ENCODE data around the gene PHYH.
A peak's percentile ranks its signal among the peaks of the same experiment; 100 is the strongest.
"Not testable (repeated sequence)": the region's sequence is repeated elsewhere in the genome, so short reads cannot be mapped to it uniquely, and the experiment has no call there.

Gene PHYH

GRCh38 chr10:13319166-13319565 lies 19.3 kb upstream of the PHYH start:
- no peak for DNase-seq

- DNase-seq = no peak
These were observed 17.6 kb upstream of the PHYH start for GRCh38 chr10:13317474-13317873.

- DNase-seq = no peak
These were observed 16.9 kb upstream of the PHYH start for GRCh38 chr10:13316635-13317311.

GRCh38 chr10:13315361-13315760 lies 15.5 kb upstream of the PHYH start:
- no peak for DNase-seq

GRCh38 chr10:13311177-13311575 lies 11.3 kb upstream of the PHYH start:
- no peak for DNase-seq

- DNase-seq = no peak
These were observed 10.8 kb upstream of the PHYH start for GRCh38 chr10:13310518-13311176.

- DNase-seq = no peak
These were observed 9.9 kb upstream of the PHYH start for GRCh38 chr10:13309792-13310191.

- no peak for DNase-seq
These were observed 8.2 kb upstream of the PHYH start for GRCh38 chr10:13308096-13308495.

GRCh38 chr10:13306103-13306502 lies 6.2 kb upstream of the PHYH start:
- DNase-seq = no peak

GRCh38 chr10:13302821-13303555 lies 3.1 kb upstream of the PHYH start:
- DNase-seq = no peak

GRCh38 chr10:13298748-13299436 lies 972 bp downstream of the PHYH start:
- DNase-seq = no peak

GRCh38 chr10:13296476-13296875 lies 3.4 kb downstream of the PHYH start:
- no peak for DNase-seq

- DNase-seq = no peak
These were observed 5.1 kb downstream of the PHYH start for GRCh38 chr10:13294784-13295183.

GRCh38 chr10:13291821-13292773 lies 7.8 kb downstream of the PHYH start:
- DNase-seq = no peak

- no peak for DNase-seq
These were observed 8.8 kb downstream of the PHYH start for GRCh38 chr10:13291061-13291460.

GRCh38 chr10:13284050-13284449 lies 15.8 kb downstream of the PHYH start:
- DNase-seq = no peak

- not testable (repeated sequence) for DNase-seq
These were observed 17.5 kb downstream of the PHYH start for GRCh38 chr10:13282348-13282747.

GRCh38 chr10:13276749-13277365 lies 23.0 kb downstream of the PHYH start:
- no peak for DNase-seq

- not testable (repeated sequence) for DNase-seq
These were observed 23.7 kb downstream of the PHYH start for GRCh38 chr10:13276146-13276545.

GRCh38 chr10:13272164-13272571 lies 27.7 kb downstream of the PHYH start:
- DNase-seq = no peak

GRCh38 chr10:13271552-13272163 lies 28.2 kb downstream of the PHYH start:
- peak; percentile 22 for DNase-seq

Measured in activated CD4-positive, alpha-beta T cell treated with anti-CD3 and anti-CD28 coated beads for 1 hour (primary cell).